HepG2 (cell line): ENCODE data around the gene MFAP1. TPM values are rescaled to one million over a fixed set of nuclear protein-coding genes. Genes with fewer than 3 reads are reported as not detected.
A peak's percentile ranks its signal among the peaks of the same experiment; 100 is the strongest.

Experiments
- BCL6 ChIP-seq: IDR thresholded peaks from 2 replicates; pipeline ENCODE4 v1.6.1; 2016; ENCODE audit warnings: missing genetic modification reagents, missing compliant biosample characterization
- ETV5 ChIP-seq: IDR thresholded peaks from 2 replicates; pipeline ENCODE4 v1.6.1; 2018; ENCODE audit warnings: missing biosample characterization, missing genetic modification reagents, inconsistent platforms, borderline replicate concordance
- FOXA3 ChIP-seq: IDR thresholded peaks from 2 replicates; pipeline ENCODE4 v1.6.1; 2016; ENCODE audit warnings: missing genetic modification reagents, missing compliant biosample characterization
- GLI4 ChIP-seq: sonication (generic); formaldehyde crosslinking; IDR thresholded peaks from 2 replicates; pipeline ENCODE4 v1.5.1; 2020; ENCODE audit warnings: missing genetic modification reagents, mild to moderate bottlenecking, moderate library complexity, borderline replicate concordance
- HDAC1 ChIP-seq: sonication (generic); formaldehyde crosslinking; IDR thresholded peaks from 2 replicates; pipeline ENCODE4 v1.5.1; 2020; ENCODE audit warnings: mild to moderate bottlenecking, missing genetic modification reagents
- HHEX ChIP-seq: IDR thresholded peaks from 2 replicates; pipeline ENCODE4 v1.6.1; 2016; ENCODE audit warnings: control low read depth
- HNRNPLL ChIP-seq: fragments of 200-400 bp; formaldehyde crosslinking; IDR thresholded peaks from 2 replicates; pipeline ENCODE4 v1.6.1; 2017; ENCODE audit warnings: mild to moderate bottlenecking, low read depth, low read length; ENCODE audit not compliant: poor library complexity, severe bottlenecking
- MTA1 ChIP-seq: sonication (generic); formaldehyde crosslinking; IDR thresholded peaks from 2 replicates; pipeline ENCODE4 v1.4.0; 2020; ENCODE audit warnings: missing genetic modification reagents, mild to moderate bottlenecking, borderline replicate concordance
- NCOR1 ChIP-seq: fragments of 200-600 bp; sonication (generic); IDR thresholded peaks from 2 replicates; pipeline ENCODE4 v1.7.0; 2017; ENCODE audit warnings: antibody characterized with exemption, low read length, borderline replicate concordance
- ONECUT2 ChIP-seq: sonication (generic); formaldehyde crosslinking; IDR thresholded peaks from 2 replicates; pipeline ENCODE4 v1.4.0; 2020; ENCODE audit warnings: missing genetic modification reagents
- PREB ChIP-seq: sonication (generic); formaldehyde crosslinking; IDR thresholded peaks from 2 replicates; pipeline ENCODE4 v1.4.0; 2020; ENCODE audit warnings: missing genetic modification reagents
- SCMH1 ChIP-seq: sonication (generic); formaldehyde crosslinking; IDR thresholded peaks from 2 replicates; pipeline ENCODE4 v1.9.0; 2021; ENCODE audit warnings: missing genetic modification reagents, mild to moderate bottlenecking, borderline replicate concordance
- WIZ ChIP-seq: sonication (generic); formaldehyde crosslinking; IDR thresholded peaks from 2 replicates; pipeline ENCODE4 v1.5.1; 2020; ENCODE audit warnings: mild to moderate bottlenecking, missing genetic modification reagents
- ZBTB2 ChIP-seq: sonication (generic); formaldehyde crosslinking; IDR thresholded peaks from 2 replicates; pipeline ENCODE4 v1.8.0; 2022; ENCODE audit warnings: low read depth, missing genetic modification reagents
- ZBTB42 ChIP-seq: sonication (generic); formaldehyde crosslinking; IDR thresholded peaks from 2 replicates; pipeline ENCODE4 v1.5.0; 2020; ENCODE audit warnings: mild to moderate bottlenecking, missing genetic modification reagents
- ZNF232 ChIP-seq: sonication (generic); formaldehyde crosslinking; IDR thresholded peaks from 2 replicates; pipeline ENCODE4 v1.4.0; 2020; ENCODE audit warnings: missing genetic modification reagents, borderline replicate concordance
- ZNF567 ChIP-seq: sonication (generic); formaldehyde crosslinking; IDR thresholded peaks from 2 replicates; pipeline ENCODE4 v1.8.1; 2023; ENCODE audit warnings: mild to moderate bottlenecking, missing genetic modification reagents, borderline replicate concordance
- ZNF687 ChIP-seq: sonication (generic); formaldehyde crosslinking; IDR thresholded peaks from 2 replicates; pipeline ENCODE4 v1.5.1; 2020; ENCODE audit warnings: mild to moderate bottlenecking, missing genetic modification reagents, moderate library complexity
- polyA plus RNA-seq, 8 experiments: library from polyadenylated mRNA; depleted of rRNA in 3 of 8; stranded (reverse) in 7 of 8; unstranded in 1 of 8; fragments of >200 nt; fragmentation: Illumina TruSeq in 4 of 8; extraction: Trizol in 4 of 8; gene quantifications; 2 replicates each; pipeline versions ENCODE4 v1.2.1 to v1.2.3, GENCODE V29; 2011 to 2016; ENCODE audit warnings: low read depth in 4 of 8, missing spikeins in 1 of 8, mixed read lengths in 1 of 8; ENCODE audit not compliant: insufficient read depth in 1 of 8
- total RNA-seq, 5 experiments: library from RNA; depleted of rRNA; stranded (reverse); fragments of >200 nt; fragmentation: Illumina TruSeq; extraction: Trizol; gene quantifications; 2 replicates each; pipeline ENCODE4 v1.2.3, GENCODE V29; 2016; ENCODE audit warnings: low read depth in 1 of 5
- TF ChIP-seq, protein P1 (sequence below): sonication (generic); formaldehyde crosslinking; conservative IDR thresholded peaks from 2 replicates; pipeline ENCODE4 v1.5.0; 2020; ENCODE audit warnings: missing genetic modification reagents
- TF ChIP-seq, protein P2 (sequence below): sonication (generic); formaldehyde crosslinking; IDR thresholded peaks from 2 replicates; pipeline ENCODE4 v1.8.1; 2023; ENCODE audit warnings: mild to moderate bottlenecking, missing genetic modification reagents

Gene MFAP1
- total and polyA plus RNA-seq, 2 of the 13 experiments (the other 11 are each of a cell fraction or from before 2014, with no cell fraction given): 11.8 to 39.5 TPM

- TF ChIP-seq ZNF232 (CRISPR knock-in tag): no peak
- peak; percentile 84; the same call in 1 of the 2 replicates for TF ChIP-seq ZBTB42 (CRISPR knock-in tag)
- no peak for TF ChIP-seq GLI4 (CRISPR knock-in tag)
- TF ChIP-seq SCMH1 (CRISPR knock-in tag): no peak
- TF ChIP-seq ZNF567 (CRISPR knock-in tag): no peak
- TF ChIP-seq, protein P1, sequence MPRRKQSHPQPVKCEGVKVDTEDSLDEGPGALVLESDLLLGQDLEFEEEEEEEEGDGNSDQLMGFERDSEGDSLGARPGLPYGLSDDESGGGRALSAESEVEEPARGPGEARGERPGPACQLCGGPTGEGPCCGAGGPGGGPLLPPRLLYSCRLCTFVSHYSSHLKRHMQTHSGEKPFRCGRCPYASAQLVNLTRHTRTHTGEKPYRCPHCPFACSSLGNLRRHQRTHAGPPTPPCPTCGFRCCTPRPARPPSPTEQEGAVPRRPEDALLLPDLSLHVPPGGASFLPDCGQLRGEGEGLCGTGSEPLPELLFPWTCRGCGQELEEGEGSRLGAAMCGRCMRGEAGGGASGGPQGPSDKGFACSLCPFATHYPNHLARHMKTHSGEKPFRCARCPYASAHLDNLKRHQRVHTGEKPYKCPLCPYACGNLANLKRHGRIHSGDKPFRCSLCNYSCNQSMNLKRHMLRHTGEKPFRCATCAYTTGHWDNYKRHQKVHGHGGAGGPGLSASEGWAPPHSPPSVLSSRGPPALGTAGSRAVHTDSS (CRISPR knock-in tag): no peak
- TF ChIP-seq, protein P2, sequence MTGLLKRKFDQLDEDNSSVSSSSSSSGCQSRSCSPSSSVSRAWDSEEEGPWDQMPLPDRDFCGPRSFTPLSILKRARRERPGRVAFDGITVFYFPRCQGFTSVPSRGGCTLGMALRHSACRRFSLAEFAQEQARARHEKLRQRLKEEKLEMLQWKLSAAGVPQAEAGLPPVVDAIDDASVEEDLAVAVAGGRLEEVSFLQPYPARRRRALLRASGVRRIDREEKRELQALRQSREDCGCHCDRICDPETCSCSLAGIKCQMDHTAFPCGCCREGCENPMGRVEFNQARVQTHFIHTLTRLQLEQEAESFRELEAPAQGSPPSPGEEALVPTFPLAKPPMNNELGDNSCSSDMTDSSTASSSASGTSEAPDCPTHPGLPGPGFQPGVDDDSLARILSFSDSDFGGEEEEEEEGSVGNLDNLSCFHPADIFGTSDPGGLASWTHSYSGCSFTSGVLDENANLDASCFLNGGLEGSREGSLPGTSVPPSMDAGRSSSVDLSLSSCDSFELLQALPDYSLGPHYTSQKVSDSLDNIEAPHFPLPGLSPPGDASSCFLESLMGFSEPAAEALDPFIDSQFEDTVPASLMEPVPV (CRISPR knock-in tag): no peak
- peak; percentile 53 for TF ChIP-seq ZNF687 (CRISPR knock-in tag)
- TF ChIP-seq WIZ (CRISPR knock-in tag): no peak
- no peak for TF ChIP-seq ONECUT2
- no peak for TF ChIP-seq PREB (CRISPR knock-in tag)
- TF ChIP-seq FOXA3 (CRISPR knock-in tag): 0 out of 2 replicates have a peak, but pooled peaks have one; percentile 7
- TF ChIP-seq ZBTB2 (CRISPR knock-in tag): 0 out of 2 replicates have a peak, but pooled peaks have one; percentile 26
- TF ChIP-seq MTA1 (CRISPR knock-in tag): no peak
- 0 out of 2 replicates have a peak, but pooled peaks have one; percentile 19 for TF ChIP-seq ETV5
- no peak for TF ChIP-seq NCOR1
- no peak for TF ChIP-seq BCL6 (CRISPR knock-in tag)
- peak; percentile 60 for TF ChIP-seq HNRNPLL
- TF ChIP-seq HDAC1 (CRISPR knock-in tag): no peak
- TF ChIP-seq HHEX (CRISPR knock-in tag): no peak
Measured at GRCh38 chr15:43776101-43776717, 48.3 kb downstream of the MFAP1 start (continued).
